GM19463 (cell line): ENCODE measurements around the gene NUDT4B.
"Not testable (repeated sequence)": the region's sequence is repeated elsewhere in the genome, so short reads cannot be mapped to it uniquely, and the experiment has no call there.

ENCODE experiments used
- ATAC-seq: cut with Tn5 transposase; IDR thresholded peaks from one replicate; pipeline ENCODE4 v1.9.1; 2021; ENCODE audit warnings: mild to moderate bottlenecking, moderate library complexity; ENCODE audit not compliant: unreplicated experiment

NUDT4B gene

DNA sequence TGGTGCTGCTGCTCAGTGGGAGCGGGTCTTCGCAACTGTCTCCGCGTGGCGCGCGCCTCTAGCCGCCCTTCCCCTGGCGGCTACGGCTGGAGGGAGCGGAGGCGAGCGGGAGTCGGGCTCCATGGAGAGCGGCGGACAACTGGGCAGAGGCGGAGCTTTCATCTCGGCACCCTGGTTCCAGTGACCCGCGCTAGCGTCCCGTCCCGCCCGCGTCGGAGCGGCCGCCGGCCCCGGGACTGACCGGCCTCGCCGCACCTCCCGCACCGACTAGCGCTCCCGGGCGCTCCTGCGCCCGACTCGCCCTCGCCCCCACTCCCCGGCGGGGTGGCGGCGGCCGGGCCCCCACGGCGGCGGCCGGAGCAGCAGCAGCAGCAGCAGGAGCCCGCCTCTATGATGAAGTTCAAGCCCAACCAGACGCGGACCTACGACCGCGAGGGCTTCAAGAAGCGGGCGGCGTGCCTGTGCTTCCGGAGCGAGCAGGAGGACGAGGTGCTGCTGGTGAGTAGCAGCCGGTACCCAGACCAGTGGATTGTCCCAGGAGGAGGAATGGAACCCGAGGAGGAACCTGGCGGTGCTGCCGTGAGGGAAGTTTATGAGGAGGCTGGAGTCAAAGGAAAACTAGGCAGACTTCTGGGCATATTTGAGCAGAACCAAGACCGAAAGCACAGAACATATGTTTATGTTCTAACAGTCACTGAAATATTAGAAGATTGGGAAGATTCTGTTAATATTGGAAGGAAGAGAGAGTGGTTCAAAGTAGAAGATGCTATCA, at the start of gene NUDT4B:
Gene NUDT4B, plus strand, starts transcription at position 212 of the 772 bp plus-strand sequence. Its CDS starts 179 bp downstream, at position 391.
- peak; percentile 48 for ATAC-seq

DNA sequence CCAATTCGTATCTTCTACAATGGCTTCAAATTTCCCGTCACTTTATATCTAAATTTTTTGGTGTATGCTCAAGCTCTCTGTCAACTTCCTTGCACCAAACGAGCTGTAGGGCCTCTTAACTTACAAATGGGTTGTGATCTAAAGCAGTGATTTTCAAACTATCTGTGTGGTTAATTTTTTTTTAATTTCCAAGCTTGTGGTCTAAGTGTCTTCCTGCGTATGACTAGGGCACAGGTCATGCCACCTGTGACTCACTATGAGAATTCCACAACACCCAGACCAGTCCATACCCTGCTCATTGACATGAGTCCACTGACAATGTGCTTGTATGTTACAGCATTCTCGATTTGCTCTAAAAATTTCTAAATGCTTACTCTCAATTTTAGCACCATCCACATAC, 49.2 kb upstream of the NUDT4B start:
- not testable (repeated sequence) for ATAC-seq

- ATAC-seq = not testable (repeated sequence)
These were observed 46.3 kb upstream of the NUDT4B start for GRCh38 chr1:148702242-148702641.

- ATAC-seq = not testable (repeated sequence)
These were observed 44.5 kb upstream of the NUDT4B start for GRCh38 chr1:148703973-148704591.

GRCh38 chr1:148705316-148705948, 43.1 kb upstream of the NUDT4B start:
- not testable (repeated sequence) for ATAC-seq

DNA sequence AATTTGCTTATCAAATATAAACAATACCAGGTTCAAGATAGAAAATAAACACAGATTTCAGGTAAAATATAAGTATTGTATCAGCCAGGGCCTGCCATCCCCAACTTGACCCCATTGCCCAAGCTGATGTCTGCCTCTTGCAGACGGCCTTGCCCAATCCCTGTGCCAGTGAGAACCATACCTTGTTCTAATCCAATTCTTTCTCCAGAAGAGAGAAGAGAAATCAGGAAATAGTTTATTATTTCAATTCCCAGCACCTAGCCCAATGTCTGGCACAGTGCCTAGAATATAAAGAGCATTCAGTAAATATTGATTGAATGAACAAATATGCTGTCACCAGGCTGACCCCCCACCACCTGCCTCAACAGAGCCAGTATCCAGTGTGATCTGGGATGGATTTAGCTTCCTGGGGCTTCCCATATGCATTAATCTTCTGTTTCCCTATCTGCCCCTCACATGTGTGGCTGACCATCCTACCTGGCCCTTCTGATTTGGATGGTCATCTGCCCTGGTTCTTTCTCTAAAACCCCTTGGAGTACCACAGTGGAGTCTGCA, 39.7 kb upstream of the NUDT4B start:
- ATAC-seq = not testable (repeated sequence)

GRCh38 chr1:148710772-148711523, 37.6 kb upstream of the NUDT4B start:
- ATAC-seq = not testable (repeated sequence)

GRCh38 chr1:148712353-148712752, 36.2 kb upstream of the NUDT4B start:
- ATAC-seq = not testable (repeated sequence)

- not testable (repeated sequence) for ATAC-seq
These were observed 33.1 kb upstream of the NUDT4B start for GRCh38 chr1:148715518-148715917.

DNA sequence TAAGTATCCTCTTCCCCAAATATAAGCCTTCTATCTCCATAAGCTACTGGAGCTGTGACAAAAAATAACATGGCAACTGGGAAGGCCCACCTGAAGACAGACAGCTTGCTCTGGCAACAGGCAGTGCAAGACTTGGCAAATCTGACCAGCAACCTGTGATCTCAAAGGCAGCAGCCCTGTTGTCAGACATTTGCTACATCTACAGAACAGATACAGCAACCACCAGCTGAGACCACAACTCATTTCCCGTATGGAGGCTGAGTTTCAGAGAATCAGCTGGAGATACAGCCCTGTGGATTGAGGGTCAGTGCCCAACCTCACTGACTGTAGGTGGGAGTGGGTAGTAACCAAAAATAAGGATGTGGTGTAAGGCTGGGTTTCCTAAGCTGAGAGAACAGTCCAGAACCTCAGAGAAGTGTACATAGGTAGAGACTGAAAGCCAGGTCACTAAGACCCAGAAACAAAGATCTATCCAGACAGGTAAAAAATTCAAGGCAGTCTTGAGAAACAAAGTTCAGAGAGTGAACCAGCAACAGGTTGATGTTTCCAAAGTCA, 31.5 kb upstream of the NUDT4B start:
- not testable (repeated sequence) for ATAC-seq

DNA sequence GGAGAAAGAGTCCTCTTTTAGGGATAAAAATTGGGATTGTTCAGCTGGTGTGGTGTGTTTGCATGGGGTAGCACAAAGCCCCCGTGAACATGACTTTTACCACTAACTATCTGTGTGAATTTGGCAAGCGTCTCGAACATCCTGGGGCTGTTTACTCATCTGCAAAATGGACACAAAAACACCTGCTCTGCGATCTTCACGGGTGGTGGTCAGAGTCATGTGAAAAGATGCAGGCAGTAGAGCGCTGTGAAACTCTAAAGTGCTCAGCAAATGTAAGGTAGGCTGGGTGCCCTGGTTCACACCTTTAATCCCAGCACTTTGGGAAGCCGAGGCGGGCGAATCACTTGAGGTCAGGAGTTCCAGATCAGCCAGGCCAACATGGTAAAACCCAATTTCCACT, 27.7 kb upstream of the NUDT4B start:
- not testable (repeated sequence) for ATAC-seq

- ATAC-seq = not testable (repeated sequence)
These were observed 25.8 kb upstream of the NUDT4B start for GRCh38 chr1:148722758-148723157.

DNA sequence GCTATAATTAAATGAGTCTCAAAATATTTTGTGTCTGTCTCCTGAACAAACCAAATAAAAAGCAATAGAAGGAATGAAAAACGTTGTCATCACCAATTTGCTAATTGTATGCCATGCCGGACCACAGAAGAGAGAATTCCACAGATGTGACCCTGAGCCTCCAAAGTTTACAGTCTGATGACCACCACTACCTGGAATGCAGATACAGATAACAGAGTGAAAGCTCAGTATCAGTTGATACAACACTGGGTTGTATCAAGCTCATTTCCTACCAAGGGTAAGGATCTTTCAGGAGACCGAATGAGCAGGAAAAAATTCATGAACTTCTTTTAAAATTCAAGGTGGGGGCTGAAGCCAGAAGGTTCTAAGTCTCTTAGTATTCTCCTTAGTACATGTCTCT, 25.1 kb upstream of the NUDT4B start:
- not testable (repeated sequence) for ATAC-seq

- not testable (repeated sequence) for ATAC-seq
These were observed 23.7 kb upstream of the NUDT4B start for GRCh38 chr1:148724872-148725271.

- not testable (repeated sequence) for ATAC-seq
These were observed 20.7 kb upstream of the NUDT4B start for GRCh38 chr1:148727862-148728261.

- ATAC-seq = peak; percentile 74
These were observed 19.4 kb upstream of the NUDT4B start for GRCh38 chr1:148729128-148729527.

DNA sequence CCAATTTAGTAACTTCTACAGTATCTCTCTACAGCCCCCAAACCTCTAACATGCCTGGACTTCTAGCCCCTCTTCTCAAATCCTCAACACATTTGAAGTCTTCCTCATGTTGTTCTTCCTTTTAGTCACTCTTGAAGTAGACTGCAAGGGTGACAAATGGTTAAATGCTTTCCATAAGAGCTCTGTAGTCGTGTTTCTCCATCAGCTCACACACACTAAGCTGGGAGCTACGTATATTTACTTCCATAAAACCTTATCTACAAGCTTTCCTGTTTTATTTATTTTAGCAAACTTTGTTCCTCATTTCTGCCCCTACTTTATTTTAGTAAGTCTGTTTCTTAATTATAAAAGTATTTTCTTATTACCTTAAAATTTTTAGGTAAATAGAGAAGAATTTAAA, 19.0 kb upstream of the NUDT4B start:
- ATAC-seq = not testable (repeated sequence)

GRCh38 chr1:148732277-148732676, 16.3 kb upstream of the NUDT4B start:
- ATAC-seq = not testable (repeated sequence)

GRCh38 chr1:148733585-148734310, 14.8 kb upstream of the NUDT4B start:
- ATAC-seq = peak; percentile 70

- peak; percentile 43 for ATAC-seq
These were observed 14.3 kb upstream of the NUDT4B start for GRCh38 chr1:148734311-148734662.
